HUES48 (cell line): ENCODE results near the gene ZNF383.
"Not testable (repeated sequence)": the region's sequence is repeated elsewhere in the genome, so short reads cannot be mapped to it uniquely, and the experiment has no call there.

ENCODE experiments used
- H3K27ac ChIP-seq: one replicate; pipeline ENCODE4 v1.7.0; 2013; ENCODE audit warnings: low read depth, low read length, inconsistent platforms
- H3K27me3 ChIP-seq: 2 replicates; pipeline ENCODE4 v1.6.1; 2013; ENCODE audit warnings: mild to moderate bottlenecking, low read length; ENCODE audit not compliant: control insufficient read depth, insufficient read depth
- H3K36me3 ChIP-seq: 2 replicates; pipeline ENCODE4 v1.6.1; 2013; ENCODE audit warnings: low read length; ENCODE audit not compliant: control insufficient read depth, insufficient read depth
- H3K4me1 ChIP-seq: 2 replicates; pipeline ENCODE4 v1.6.1; 2013; ENCODE audit warnings: mild to moderate bottlenecking, low read length; ENCODE audit not compliant: control insufficient read depth, insufficient read depth
- H3K4me3 ChIP-seq: 2 replicates; pipeline ENCODE4 v1.5.1; 2013; ENCODE audit warnings: mild to moderate bottlenecking, low read depth, low read length
- H3K9ac ChIP-seq: 2 replicates; pipeline ENCODE4 v1.6.1; 2013; ENCODE audit warnings: mild to moderate bottlenecking, low read depth, low read length, moderate library complexity
- H3K9me3 ChIP-seq: 2 replicates; pipeline ENCODE4 v1.6.1; 2013; ENCODE audit warnings: low read length; ENCODE audit not compliant: control insufficient read depth, insufficient read depth

The ZNF383 gene

DNA sequence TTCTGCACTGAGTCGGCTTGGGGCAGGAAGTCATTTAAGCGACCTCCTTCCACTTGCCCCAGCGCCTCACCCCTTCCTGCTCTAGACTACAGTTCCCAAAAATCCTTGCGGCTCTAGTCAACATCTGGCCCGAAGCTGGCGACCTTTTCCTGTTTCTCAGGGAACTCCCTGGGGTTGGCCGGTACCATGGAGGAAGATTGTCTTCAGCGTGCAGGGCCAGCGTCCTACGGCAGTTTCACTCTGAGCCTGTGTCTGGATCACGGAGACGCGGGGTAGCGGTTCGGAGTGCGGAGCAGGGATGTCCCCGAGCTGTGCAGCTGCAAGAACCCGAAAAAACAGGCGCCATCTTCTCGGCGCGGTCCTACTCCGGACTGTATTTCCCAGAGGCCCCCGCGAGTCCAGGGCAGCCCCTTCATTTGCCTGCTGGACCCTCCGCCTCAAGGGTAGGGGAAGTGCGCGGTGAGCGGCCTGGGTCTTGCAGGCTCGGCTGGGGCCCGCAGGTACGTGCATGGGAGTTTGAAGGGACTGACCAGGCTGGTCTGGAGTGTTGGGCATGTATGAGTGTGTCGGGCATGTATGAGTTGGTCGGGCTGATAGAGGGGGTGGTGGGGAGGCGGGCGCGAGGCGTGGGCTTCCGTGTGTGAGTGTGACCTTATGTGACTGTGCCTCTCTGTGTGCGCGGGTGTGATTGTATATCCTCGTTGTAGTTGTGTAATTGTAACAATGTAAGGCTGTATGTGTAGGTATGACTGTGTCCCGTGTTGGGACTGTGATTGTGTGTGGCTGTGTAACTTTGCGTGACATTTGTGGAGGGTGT, at the start of gene ZNF383:
ZNF383 (plus strand) TSS at position 440 of the 817 bp plus-strand sequence. CDS start 12,240 bp downstream, outside the sequence.
- Histone ChIP-seq H3K9me3 (no peaks in the 10 kb centered on the region), H3K27ac (peak within 1 kb of the TSS; percentile 80), H3K27me3 (no peaks in the 10 kb centered on the region), H3K4me1 (no peaks in the 10 kb centered on the region), H3K4me3 (peak within 1 kb of the TSS; percentile 91), H3K36me3 (peaks cover 7% of the 10 kb centered on the region; the same call in 1 of the 2 replicates), H3K9ac (peak within 1 kb of the TSS; percentile 92)

GRCh38 chr19:37172368-37173366, 45.3 kb upstream of the ZNF383 start, which contains the start of gene ZNF585A:
ZNF585A (minus strand) TSS chr19:37172695; CDS start chr19:37169910, 2,785 bp downstream.
- peak within 1 kb of the TSS; percentile 57; the same call in 1 of the 2 replicates for H3K9ac ChIP-seq
- H3K9me3 ChIP-seq = peaks cover 31% of the 10 kb centered on the region; the same call in 1 of the 2 replicates
- H3K27ac ChIP-seq = no peak within 1 kb of the TSS
- H3K27me3 ChIP-seq = no peaks in the 10 kb centered on the region
- H3K4me1 ChIP-seq = 0 out of 2 replicates have a peak, but pooled peaks cover 4% of the 10 kb centered on the region
- peaks cover 24% of the 10 kb centered on the region for H3K36me3 ChIP-seq
- peak within 1 kb of the TSS; percentile 98 for H3K4me3 ChIP-seq

DNA sequence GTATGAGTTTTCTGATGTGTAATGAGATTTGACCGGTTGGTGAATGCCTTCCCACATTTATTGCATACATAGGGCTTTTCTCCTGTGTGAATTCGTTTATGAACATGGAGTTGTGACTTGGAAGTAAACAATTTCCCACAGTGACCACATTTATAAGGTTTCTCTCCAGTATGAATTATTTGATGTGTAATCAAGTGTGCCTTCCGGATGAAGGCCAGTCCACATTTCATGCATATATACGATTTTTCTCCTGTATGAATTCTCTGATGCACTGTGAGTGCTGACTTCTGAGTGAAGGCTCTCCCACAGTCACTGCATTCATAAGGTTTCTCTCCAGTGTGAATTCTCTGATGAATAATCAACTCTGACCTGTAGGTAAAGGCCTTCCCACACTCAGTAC, 31.9 kb upstream of the ZNF383 start:
- H3K4me3 ChIP-seq = not testable (repeated sequence)

GRCh38 chr19:37195248-37195647, 22.8 kb upstream of the ZNF383 start:
- H3K4me3 ChIP-seq, H3K27ac ChIP-seq, H3K4me1 ChIP-seq, H3K27me3 ChIP-seq, H3K9ac ChIP-seq, H3K9me3 ChIP-seq: not testable (repeated sequence)
- peaks cover 17% of the 10 kb centered on the region for H3K36me3 ChIP-seq

More for the DNA sequence above, 31.9 kb upstream of the ZNF383 start:
- not testable (repeated sequence) for H3K27ac ChIP-seq, H3K4me1 ChIP-seq, H3K27me3 ChIP-seq, H3K9ac ChIP-seq
- H3K9me3 ChIP-seq = peaks cover 61% of the 10 kb centered on the region
- peaks cover 35% of the 10 kb centered on the region for H3K36me3 ChIP-seq

GRCh38 chr19:37197115-37197514, 20.9 kb upstream of the ZNF383 start:
- H3K36me3 ChIP-seq = peaks cover 17% of the 10 kb centered on the region
- not testable (repeated sequence) for H3K4me3 ChIP-seq, H3K27me3 ChIP-seq, H3K27ac ChIP-seq, H3K9ac ChIP-seq, H3K9me3 ChIP-seq, H3K4me1 ChIP-seq

DNA sequence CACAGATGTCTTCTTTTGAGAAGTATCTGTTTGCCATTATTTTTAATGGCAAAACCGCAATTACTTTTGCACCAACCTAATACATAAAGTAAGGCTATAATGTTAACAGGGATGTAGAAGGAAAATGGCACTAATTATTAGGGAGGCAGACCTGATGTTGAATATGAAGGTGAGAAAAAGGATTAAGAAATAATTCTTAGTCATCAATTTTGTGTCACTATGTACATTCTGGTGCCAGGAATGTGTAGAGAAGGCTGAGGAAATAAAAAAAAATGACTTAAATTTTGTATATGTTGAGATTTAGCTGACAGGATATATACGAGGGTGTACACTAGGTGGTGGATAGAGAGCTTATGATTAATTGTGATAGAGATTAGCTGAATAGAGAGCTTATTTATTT, 20.2 kb upstream of the ZNF383 start:
- H3K9me3 ChIP-seq = no peaks in the 10 kb centered on the region; the same call in 1 of the 2 replicates

GRCh38 chr19:37217480-37217774, 587 bp upstream of the ZNF383 start:
- H3K4me1 ChIP-seq = no peaks in the 10 kb centered on the region
- H3K27ac ChIP-seq = peak overlapping the region; percentile 80
- peak overlapping the region; percentile 91 for H3K4me3 ChIP-seq
- no peaks in the 10 kb centered on the region for H3K9me3 ChIP-seq
- peak overlapping the region; percentile 92 for H3K9ac ChIP-seq
- H3K36me3 ChIP-seq = 0 out of 2 replicates have a peak, but pooled peaks cover 4% of the 10 kb centered on the region
- H3K27me3 ChIP-seq = no peaks in the 10 kb centered on the region

More for the DNA sequence above, 20.2 kb upstream of the ZNF383 start:
- H3K27ac ChIP-seq = no peak overlapping the region
- no peak overlapping the region for H3K9ac ChIP-seq
- no peaks in the 10 kb centered on the region for H3K4me1 ChIP-seq
- peaks cover 17% of the 10 kb centered on the region for H3K36me3 ChIP-seq
- no peaks in the 10 kb centered on the region for H3K27me3 ChIP-seq
- H3K4me3 ChIP-seq = no peak overlapping the region

DNA sequence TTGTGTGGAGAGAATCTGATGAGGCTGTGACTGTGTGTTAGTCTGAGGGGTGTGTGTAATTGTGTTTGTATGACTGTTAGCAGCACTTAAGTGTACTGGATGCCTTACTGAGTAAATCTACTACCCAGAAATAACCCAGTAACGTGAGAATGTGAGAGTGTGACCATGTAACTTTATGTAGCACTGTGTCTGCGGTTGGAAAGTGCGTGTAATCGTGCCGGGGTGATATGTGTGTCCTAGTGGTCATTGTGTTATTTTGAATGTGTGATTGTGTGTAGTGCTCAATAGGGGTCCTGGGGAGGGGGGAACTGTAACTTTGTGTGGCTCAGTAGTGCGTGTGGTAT, 550 bp downstream of the ZNF383 start:
- Histone ChIP-seq H3K27ac (no peak overlapping the region), H3K27me3 (no peaks in the 10 kb centered on the region), H3K36me3 (peaks cover 7% of the 10 kb centered on the region; the same call in 1 of the 2 replicates), H3K4me3 (peak overlapping the region; percentile 91), H3K4me1 (no peaks in the 10 kb centered on the region), H3K9me3 (no peaks in the 10 kb centered on the region), H3K9ac (peak overlapping the region; percentile 92)

- no peaks in the 10 kb centered on the region for H3K4me1 ChIP-seq
- H3K27me3 ChIP-seq = no peaks in the 10 kb centered on the region
- no peak overlapping the region for H3K9ac ChIP-seq
- no peak overlapping the region for H3K4me3 ChIP-seq
- H3K9me3 ChIP-seq = no peaks in the 10 kb centered on the region; the same call in 1 of the 2 replicates
- peaks cover 9% of the 10 kb centered on the region; the same call in 1 of the 2 replicates for H3K36me3 ChIP-seq
- no peak overlapping the region for H3K27ac ChIP-seq
Observed at GRCh38 chr19:37220383-37220782, 2.4 kb downstream of the ZNF383 start.

DNA sequence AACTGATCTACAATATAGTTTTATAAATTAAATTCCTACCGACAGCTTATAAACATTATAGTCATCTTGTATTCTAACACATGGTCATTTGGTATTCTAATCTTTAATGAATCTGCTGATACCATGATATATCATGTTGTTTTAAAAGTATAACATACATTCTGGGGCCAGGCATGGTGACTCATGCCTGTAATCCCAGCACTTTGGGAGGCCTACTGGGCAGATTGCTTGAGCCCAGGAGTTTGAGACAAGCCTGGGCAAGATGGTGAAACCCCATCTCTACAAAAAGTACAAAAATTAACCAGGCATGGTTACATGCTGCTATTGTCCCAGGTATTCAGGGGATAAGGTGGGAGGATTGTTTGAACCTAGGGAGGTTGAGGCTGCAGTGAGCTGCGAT, 3.1 kb downstream of the ZNF383 start:
- peaks cover 14% of the 10 kb centered on the region; the same call in 1 of the 2 replicates for H3K36me3 ChIP-seq
- H3K27ac ChIP-seq = no peak overlapping the region
- H3K9me3 ChIP-seq = no peaks in the 10 kb centered on the region; the same call in 1 of the 2 replicates
- H3K4me1 ChIP-seq = no peaks in the 10 kb centered on the region
- H3K9ac ChIP-seq = no peak overlapping the region
- H3K27me3 ChIP-seq = no peaks in the 10 kb centered on the region
- no peak overlapping the region for H3K4me3 ChIP-seq
